GM12874 (cell line): ENCODE results near the gene LCE4A.

Experiments used
- TF ChIP-seq, protein P1 (sequence below): IDR thresholded peaks from 2 replicates; pipeline ENCODE4 v1.5.1; 2011; ENCODE audit warnings: low read depth, mild to moderate bottlenecking, control low read depth, low read length, moderate library complexity; ENCODE audit not compliant: insufficient read depth

The LCE4A gene

DNA sequence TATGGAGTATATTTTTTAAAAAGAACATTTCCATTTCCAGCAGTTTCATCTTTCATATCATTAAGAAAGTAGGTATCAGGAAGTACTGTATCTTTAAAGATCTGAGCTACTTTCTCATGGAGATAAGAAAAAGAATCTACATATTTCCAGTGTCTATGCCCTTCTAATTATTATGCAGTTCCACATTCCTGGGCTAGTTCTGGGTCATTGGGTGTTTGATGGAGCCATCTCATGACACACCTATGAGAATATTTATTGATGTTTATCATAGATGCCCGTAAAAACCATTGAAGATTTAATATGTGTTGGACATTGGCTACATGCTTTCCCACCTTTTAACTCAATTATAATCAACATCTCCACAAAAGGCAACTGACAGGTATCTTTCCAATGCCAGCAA, 21.0 kb downstream of the LCE4A start:
- TF ChIP-seq, protein P1, sequence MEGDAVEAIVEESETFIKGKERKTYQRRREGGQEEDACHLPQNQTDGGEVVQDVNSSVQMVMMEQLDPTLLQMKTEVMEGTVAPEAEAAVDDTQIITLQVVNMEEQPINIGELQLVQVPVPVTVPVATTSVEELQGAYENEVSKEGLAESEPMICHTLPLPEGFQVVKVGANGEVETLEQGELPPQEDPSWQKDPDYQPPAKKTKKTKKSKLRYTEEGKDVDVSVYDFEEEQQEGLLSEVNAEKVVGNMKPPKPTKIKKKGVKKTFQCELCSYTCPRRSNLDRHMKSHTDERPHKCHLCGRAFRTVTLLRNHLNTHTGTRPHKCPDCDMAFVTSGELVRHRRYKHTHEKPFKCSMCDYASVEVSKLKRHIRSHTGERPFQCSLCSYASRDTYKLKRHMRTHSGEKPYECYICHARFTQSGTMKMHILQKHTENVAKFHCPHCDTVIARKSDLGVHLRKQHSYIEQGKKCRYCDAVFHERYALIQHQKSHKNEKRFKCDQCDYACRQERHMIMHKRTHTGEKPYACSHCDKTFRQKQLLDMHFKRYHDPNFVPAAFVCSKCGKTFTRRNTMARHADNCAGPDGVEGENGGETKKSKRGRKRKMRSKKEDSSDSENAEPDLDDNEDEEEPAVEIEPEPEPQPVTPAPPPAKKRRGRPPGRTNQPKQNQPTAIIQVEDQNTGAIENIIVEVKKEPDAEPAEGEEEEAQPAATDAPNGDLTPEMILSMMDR, result no peak

DNA sequence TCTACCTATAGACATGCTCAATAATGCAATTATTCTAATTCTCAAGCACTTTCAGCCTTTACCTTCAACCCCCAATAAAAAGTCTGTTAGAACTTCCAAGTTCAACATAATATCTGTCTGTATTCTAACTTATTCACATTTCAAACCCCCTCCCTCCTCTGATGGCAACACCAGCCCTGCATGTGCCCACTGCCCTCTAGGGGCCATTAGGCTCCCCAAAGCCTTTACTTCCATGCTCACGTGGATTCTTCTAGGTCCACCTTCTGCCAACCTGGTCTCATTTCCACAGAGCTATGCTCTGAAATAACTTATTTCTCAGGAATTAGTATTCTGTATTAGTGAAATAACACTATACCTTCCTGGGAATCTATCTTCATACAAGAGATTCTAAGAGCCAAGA, 27.7 kb downstream of the LCE4A start:
- TF ChIP-seq, protein P1, result peak; percentile 30; the same call in 1 of the 2 replicates

DNA sequence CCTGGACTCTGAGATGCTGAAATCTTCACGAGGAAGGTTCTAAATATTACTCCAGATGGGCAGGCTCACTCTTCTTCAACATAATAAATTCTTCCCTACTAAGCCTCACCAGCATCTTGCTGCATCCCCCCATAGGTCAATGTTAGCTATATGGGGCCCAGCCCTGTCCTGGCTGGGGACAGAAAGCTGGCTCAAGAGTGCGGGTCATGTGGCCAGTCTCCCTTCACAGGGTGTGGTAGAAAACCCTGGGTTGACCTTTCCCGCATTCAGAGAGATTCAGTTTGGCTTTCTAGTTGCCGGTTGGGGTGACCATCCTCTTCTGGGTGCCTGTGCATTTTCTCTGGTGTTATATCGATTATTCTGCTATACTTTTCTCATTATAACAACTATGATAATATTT, 30.0 kb downstream of the LCE4A start:
- TF ChIP-seq, protein P1, result no peak

DNA sequence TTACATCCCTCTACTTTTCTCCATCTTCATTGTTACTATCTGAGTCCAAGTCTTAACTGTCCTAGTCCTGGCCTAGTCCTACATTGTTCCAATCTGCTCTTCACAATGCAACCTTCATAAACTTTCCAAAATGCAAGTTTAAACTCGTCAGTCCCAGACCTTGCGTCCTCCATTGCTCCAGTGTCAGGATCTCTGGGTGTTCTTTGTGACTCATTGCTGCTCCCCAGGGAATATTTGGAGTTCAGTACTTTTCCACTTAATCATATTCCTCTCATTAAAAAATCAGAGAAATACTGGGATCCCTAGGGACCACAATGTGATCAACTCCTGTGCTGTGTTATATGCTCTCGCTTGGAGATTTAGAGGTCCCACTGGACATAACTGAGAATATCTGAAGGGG, 31.9 kb downstream of the LCE4A start:
- TF ChIP-seq, protein P1, result no peak

DNA sequence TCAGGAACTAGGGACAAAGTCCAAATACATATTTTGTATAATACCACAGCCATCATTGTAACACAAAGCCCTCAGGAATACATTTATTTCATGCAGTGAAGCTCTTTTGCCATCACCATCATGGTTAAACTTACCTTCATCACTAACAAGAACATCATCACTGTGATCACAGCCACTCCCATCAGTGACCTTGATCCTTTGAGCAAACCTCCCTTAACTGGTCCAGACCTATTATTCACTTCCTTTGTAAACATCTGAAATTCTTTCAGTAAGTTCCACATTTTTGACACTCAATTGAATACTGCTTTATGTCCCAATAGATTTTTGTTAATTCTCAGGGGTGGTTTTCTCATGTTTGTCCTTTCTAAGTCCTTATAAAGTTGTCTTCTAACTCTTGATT, 33.7 kb downstream of the LCE4A start:
- TF ChIP-seq, protein P1, result no peak

DNA sequence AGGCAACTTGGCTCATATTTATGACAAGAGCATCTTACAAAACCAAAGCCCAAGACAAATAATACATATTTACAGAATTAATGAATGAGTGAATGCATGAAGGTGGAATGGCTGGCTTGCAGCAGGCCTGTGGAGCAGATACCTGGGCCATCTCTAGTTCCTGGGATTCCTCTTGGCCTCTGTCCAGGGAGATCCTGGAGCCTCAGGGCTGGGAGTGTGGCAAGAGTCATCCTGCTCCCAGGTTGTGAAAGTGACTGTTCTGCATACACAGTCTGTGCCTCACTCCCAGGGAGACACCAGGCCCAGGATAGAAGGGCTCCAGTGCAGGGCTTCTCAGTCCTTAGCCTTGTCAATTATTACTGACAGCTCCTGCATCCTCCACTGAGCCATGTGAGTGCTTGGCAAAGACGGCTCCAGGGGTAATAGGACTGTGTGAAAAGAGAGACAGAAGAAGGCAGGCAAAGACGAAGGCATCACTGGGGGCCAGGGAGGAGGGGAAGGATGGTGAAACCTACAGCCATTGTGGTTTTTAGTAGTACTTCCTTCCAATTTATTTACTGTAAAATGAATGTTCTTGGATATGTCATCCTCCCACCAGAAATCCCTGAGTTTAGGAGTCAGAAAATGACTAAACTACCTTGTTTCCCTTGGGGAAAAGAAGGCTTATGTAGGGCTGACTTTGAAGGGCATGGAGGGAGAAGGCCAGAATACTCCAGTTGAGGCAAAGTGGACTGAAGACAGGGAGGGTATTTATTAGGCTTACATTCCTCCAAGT, 35.6 kb downstream of the LCE4A start:
- TF ChIP-seq, protein P1, result no peak

DNA sequence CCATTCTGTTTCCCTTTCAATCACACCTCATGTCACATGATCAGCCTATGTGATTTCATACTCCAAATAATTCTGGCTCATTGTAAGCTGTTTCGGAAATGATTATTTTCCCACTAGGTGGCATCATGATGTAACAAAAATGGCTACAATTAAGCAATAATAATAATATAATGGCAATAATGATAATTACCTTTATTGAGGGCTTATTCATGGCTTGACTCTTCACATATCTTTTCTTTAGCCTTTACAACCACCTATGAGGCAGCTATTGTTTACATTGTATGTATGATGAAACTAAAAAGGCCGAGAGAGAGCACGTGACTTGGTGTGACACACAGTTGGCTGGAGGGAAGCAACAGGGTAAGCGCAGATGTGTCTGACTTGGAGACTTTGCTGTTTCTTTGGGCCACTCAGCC, 37.3 kb downstream of the LCE4A start:
- TF ChIP-seq, protein P1, result no peak
